Mesothelial cell of epicardium (in vitro differentiated cells): ENCODE measurements around the gene DENND11. TPM values are rescaled to one million over a fixed set of nuclear protein-coding genes. Genes with fewer than 3 reads are reported as not detected.

Source experiments
- DNase-seq, 2 experiments: peaks; one replicate each; pipeline ENCODE4 v3.0.0; 2021; ENCODE audit warnings: low spot score in 2 of 2; ENCODE audit not compliant: unreplicated experiment in 2 of 2
- H3K27ac Mint-ChIP-seq: 2 replicates; pipeline ENCODE4 v1.8.0; 2021; ENCODE audit warnings: mixed read lengths
- H3K27me3 Mint-ChIP-seq: 2 replicates; pipeline ENCODE4 v1.8.0; 2021; ENCODE audit warnings: low read depth, mixed read lengths
- H3K36me3 Mint-ChIP-seq: 2 replicates; pipeline ENCODE4 v1.8.0; 2021; ENCODE audit warnings: mixed read lengths
- H3K4me1 Mint-ChIP-seq: 2 replicates; pipeline ENCODE4 v1.8.0; 2021; ENCODE audit warnings: mixed read lengths
- H3K4me3 Mint-ChIP-seq: 2 replicates; pipeline ENCODE4 v1.8.0; 2021; ENCODE audit warnings: mild to moderate bottlenecking, moderate library complexity, mixed read lengths
- H3K9me3 Mint-ChIP-seq: 2 replicates; pipeline ENCODE4 v1.8.0; 2021; ENCODE audit warnings: mixed read lengths
- total RNA-seq: library from RNA; stranded (reverse); gene quantifications from 3 replicates; pipeline ENCODE4 v1.2.1, GENCODE V29; 2021
- TF ChIP-seq, protein P1 (sequence below): fragments of 200-600 bp; sonication (generic); IDR thresholded peaks from one replicate; pipeline ENCODE4 v1.5.0; 2021; ENCODE audit warnings: antibody characterized with exemption; ENCODE audit not compliant: unreplicated experiment

DENND11 gene
- total RNA-seq, 1 donor from 2014 or later = 22.7 TPM

DNA sequence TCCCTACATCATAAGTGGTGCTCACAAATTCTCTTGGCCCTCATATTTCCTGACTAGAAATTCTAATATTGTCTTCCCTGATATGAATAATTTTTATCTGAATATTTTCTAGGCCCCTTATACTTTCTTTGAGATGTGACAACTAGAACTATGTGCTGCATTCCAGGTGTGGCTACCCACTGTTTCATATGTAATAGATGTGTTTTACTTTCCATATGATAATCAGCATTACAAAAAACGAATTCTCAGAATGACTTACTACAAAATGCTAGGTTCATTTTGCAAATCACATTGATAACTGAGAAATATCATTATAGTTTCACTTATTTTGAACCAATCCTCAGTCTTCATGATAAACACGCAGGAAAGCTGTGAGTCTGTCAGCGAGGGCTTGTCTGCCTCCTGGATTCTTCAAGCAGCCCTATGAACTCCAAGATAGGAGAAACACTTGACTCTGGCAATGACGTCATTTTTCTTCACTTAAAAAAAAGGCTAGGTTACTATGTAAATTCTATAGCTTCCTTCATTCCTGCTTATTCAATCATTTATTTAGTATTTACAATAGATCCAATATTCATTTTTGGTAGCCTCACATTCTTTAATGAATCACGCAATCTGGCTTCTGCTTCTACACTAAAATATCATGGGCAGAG, 10.8 kb upstream of the DENND11 start:
- no peaks in the 10 kb centered on the region for H3K4me1 Mint-ChIP-seq
- no peak overlapping the region for H3K4me3 Mint-ChIP-seq
- no peaks in the 10 kb centered on the region for H3K36me3 Mint-ChIP-seq
- TF ChIP-seq, protein P1, sequence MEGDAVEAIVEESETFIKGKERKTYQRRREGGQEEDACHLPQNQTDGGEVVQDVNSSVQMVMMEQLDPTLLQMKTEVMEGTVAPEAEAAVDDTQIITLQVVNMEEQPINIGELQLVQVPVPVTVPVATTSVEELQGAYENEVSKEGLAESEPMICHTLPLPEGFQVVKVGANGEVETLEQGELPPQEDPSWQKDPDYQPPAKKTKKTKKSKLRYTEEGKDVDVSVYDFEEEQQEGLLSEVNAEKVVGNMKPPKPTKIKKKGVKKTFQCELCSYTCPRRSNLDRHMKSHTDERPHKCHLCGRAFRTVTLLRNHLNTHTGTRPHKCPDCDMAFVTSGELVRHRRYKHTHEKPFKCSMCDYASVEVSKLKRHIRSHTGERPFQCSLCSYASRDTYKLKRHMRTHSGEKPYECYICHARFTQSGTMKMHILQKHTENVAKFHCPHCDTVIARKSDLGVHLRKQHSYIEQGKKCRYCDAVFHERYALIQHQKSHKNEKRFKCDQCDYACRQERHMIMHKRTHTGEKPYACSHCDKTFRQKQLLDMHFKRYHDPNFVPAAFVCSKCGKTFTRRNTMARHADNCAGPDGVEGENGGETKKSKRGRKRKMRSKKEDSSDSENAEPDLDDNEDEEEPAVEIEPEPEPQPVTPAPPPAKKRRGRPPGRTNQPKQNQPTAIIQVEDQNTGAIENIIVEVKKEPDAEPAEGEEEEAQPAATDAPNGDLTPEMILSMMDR = no peak
- H3K27me3 Mint-ChIP-seq = peaks cover 1% of the 10 kb centered on the region
- no peak for DNase-seq
- H3K27ac Mint-ChIP-seq = no peak overlapping the region
- H3K9me3 Mint-ChIP-seq = no peaks in the 10 kb centered on the region

DNA sequence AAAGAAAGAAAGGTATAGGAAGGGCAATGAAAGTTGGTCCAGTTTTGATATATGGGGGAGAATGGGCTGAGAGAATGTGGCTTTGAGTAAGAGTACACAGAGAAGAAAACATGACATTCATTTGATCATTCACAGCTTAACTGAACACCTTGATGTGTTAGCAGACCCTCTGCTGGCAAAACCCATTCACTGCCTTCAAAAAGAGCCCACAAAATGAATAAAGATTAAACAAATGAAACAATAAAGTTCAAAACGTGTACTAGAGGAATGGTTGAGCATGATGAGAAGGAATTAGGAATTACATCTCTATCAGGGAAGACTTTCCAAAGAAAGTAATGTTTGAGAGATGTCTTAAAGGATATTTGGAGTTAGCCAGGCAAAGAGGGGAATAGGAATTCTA, 8.3 kb upstream of the DENND11 start:
- no peak overlapping the region for H3K4me3 Mint-ChIP-seq
- DNase-seq = no peak
- H3K9me3 Mint-ChIP-seq = no peaks in the 10 kb centered on the region
- H3K27ac Mint-ChIP-seq = no peak overlapping the region
- no peaks in the 10 kb centered on the region for H3K27me3 Mint-ChIP-seq
- no peaks in the 10 kb centered on the region for H3K36me3 Mint-ChIP-seq
- TF ChIP-seq, protein P1 = no peak
- H3K4me1 Mint-ChIP-seq = no peaks in the 10 kb centered on the region

DNA sequence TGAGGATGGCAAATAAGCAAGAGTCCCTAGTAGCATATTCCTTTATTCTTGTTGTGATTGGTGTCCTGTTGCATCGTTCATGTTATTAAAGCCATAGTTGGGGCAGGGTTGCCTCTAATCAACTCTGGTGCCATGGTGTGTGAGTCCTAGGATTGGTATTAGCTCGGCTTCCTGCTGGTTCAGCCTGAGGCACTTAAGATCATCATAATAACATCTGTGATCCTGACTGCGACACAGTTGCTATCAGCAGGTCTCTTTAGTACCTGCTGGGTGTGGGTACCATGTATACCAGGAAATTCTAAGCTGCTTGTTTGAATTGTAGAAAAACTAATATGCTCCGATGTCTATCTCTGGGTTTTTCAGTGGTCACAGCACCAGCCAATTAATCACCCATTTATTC, 7.8 kb upstream of the DENND11 start:
- Mint-ChIP-seq H3K27ac (no peak overlapping the region), H3K27me3 (no peaks in the 10 kb centered on the region), H3K9me3 (no peaks in the 10 kb centered on the region), H3K4me1 (no peaks in the 10 kb centered on the region), H3K4me3 (no peak overlapping the region), H3K36me3 (no peaks in the 10 kb centered on the region)
- TF ChIP-seq, protein P1 = no peak
- no peak for DNase-seq

DNA sequence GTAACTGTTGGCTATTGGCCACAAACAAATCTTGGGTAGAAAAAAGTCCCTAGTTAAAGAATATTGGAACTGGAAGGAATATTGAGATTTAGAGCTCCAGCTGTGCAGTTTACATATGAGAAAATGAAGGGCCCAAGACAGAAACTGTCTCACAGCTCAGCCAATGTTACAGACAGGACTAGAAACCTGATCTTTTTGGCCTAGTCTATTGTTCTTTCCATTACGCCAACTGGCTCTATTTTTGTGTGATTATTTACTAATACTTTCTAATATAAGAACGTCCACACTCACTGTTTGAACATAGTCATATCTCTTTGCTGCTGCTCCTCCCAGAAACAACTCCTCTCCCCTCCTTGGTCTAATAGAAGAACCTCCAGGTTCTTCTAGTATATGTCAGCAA, 7.4 kb upstream of the DENND11 start:
- H3K4me3 Mint-ChIP-seq = no peak overlapping the region
- no peaks in the 10 kb centered on the region for H3K36me3 Mint-ChIP-seq
- no peak overlapping the region for H3K27ac Mint-ChIP-seq
- no peak for DNase-seq
- TF ChIP-seq, protein P1 = no peak
- H3K9me3 Mint-ChIP-seq = no peaks in the 10 kb centered on the region
- no peaks in the 10 kb centered on the region for H3K4me1 Mint-ChIP-seq
- peaks cover under 1% of the 10 kb centered on the region for H3K27me3 Mint-ChIP-seq

DNA sequence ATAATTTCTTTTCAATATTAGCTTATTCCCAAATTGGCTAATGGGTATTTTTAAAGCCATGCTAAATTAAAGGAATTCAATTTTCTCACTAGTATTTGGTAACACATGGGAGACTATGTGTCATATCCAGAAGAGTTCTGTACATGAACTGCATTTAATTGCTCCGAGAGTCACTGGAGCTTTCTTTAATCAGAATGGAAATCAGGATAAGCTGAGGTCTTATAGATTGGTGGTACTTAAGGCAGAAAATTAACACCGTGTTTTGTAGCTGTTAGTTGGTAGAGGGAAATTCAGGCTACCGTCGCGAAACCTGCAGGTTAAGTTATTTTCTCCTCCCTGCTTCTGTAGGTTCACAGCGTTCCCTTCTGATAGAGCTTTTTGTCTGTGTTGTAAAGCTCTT, 6.4 kb upstream of the DENND11 start, which contains the start of gene WEE2:
Gene WEE2 (plus strand): TSS at position 3 of the 400 bp plus-strand sequence. CDS start 406 bp downstream, outside the sequence.
- H3K27me3 Mint-ChIP-seq = peaks cover 7% of the 10 kb centered on the region
- DNase-seq = no peak
- no peaks in the 10 kb centered on the region for H3K36me3 Mint-ChIP-seq
- no peaks in the 10 kb centered on the region for H3K4me1 Mint-ChIP-seq
- TF ChIP-seq, protein P1 = no peak
- H3K27ac Mint-ChIP-seq = no peak within 1 kb of the TSS
- no peak within 1 kb of the TSS for H3K4me3 Mint-ChIP-seq
- H3K9me3 Mint-ChIP-seq = no peaks in the 10 kb centered on the region
